Activated CD8-positive, alpha-beta T cell treated with anti-CD3 and anti-CD28 coated beads for 36 hours (primary cell): ENCODE data around the gene GAS2L1. TPM values are rescaled to one million over a fixed set of nuclear protein-coding genes. Genes with fewer than 3 reads are reported as not detected.
A peak's percentile ranks its signal among the peaks of the same experiment; 100 is the strongest.
"Not testable (repeated sequence)": the region's sequence is repeated elsewhere in the genome, so short reads cannot be mapped to it uniquely, and the experiment has no call there.

Experiments used
- ATAC-seq: fragments of 200-7000 bp; cut with Tn5 transposase; one replicate; pipeline ENCODE4 v1.10.0; 2021; ENCODE audit warnings: mild to moderate bottlenecking, moderate library complexity
- CTCF ChIA-PET: fragments of 350-600 bp; sonication (Branson Sonifier 250); formaldehyde crosslinking; loops from one replicate; lab custom pipeline; 2021; ENCODE audit warnings: antibody characterized with exemption; lab: Charles Lee
- POLR2A ChIA-PET: fragments of 350-600 bp; sonication (Branson Sonifier 250); formaldehyde crosslinking; loops from one replicate; lab custom pipeline; 2021; ENCODE audit warnings: antibody characterized with exemption; lab: Charles Lee
- DNase-seq: peaks from one replicate; pipeline ENCODE4 v3.0.0-alpha.2; 2020
- H3K27ac Mint-ChIP-seq: one replicate; pipeline ENCODE4 v1.8.0; 2021; ENCODE audit warnings: mild to moderate bottlenecking, mixed read lengths
- H3K27me3 Mint-ChIP-seq: one replicate; pipeline ENCODE4 v1.8.0; 2021; ENCODE audit warnings: mixed read lengths
- H3K36me3 Mint-ChIP-seq: one replicate; pipeline ENCODE4 v1.8.0; 2021; ENCODE audit warnings: low read depth, mixed read lengths
- H3K4me1 Mint-ChIP-seq: one replicate; pipeline ENCODE4 v1.8.0; 2021; ENCODE audit warnings: low read depth, mixed read lengths
- H3K4me3 Mint-ChIP-seq: one replicate; pipeline ENCODE4 v1.8.0; 2021; ENCODE audit warnings: mild to moderate bottlenecking, moderate library complexity, mixed read lengths
- H3K9me3 Mint-ChIP-seq: one replicate; pipeline ENCODE4 v1.8.0; 2021; ENCODE audit warnings: mixed read lengths
- intact Hi-C: fragments of 100-400 bp; cut with micrococcal nuclease; formaldehyde crosslinking; loops from one replicate; pipeline ENCODE4 v1.10.0; 2022
- total RNA-seq, 2 experiments: library from RNA; stranded (reverse); gene quantifications; one replicate each; pipeline ENCODE4 v1.2.3, GENCODE V29; 2021
- TF ChIP-seq, protein P1 (sequence below): fragments of 200-600 bp; IDR thresholded peaks from one replicate; pipeline ENCODE4 v1.8.0; 2022; ENCODE audit warnings: antibody characterized with exemption, mild to moderate bottlenecking

The GAS2L1 gene
- total RNA-seq, 2 experiments from 2014 or later, result 0.36 to 1.1 TPM

DNA sequence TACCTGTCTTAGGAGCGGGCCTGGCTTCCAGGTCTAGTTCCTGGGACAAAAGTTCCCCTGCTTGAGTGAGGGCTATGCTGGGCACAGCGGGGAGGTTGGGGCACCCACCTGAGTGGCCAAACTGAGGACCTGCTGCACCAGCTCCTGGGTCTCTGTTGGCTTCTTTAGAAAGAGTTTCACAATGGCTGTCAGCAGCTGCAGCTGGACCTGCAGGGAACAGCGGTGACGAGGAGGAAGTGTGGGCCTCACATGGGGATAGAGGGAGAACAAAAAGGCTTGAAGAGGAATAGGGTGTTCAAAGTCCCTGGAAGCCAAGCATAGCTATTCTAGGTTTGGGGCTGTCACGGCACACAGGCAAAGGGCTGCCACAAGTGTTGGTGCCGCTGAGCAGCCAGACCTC lies 35.7 kb downstream of the GAS2L1 start:
- no peaks in the 10 kb centered on the region for H3K27me3 Mint-ChIP-seq
- H3K9me3 Mint-ChIP-seq, result no peaks in the 10 kb centered on the region
- DNase-seq, result no peak
- TF ChIP-seq, protein P1, sequence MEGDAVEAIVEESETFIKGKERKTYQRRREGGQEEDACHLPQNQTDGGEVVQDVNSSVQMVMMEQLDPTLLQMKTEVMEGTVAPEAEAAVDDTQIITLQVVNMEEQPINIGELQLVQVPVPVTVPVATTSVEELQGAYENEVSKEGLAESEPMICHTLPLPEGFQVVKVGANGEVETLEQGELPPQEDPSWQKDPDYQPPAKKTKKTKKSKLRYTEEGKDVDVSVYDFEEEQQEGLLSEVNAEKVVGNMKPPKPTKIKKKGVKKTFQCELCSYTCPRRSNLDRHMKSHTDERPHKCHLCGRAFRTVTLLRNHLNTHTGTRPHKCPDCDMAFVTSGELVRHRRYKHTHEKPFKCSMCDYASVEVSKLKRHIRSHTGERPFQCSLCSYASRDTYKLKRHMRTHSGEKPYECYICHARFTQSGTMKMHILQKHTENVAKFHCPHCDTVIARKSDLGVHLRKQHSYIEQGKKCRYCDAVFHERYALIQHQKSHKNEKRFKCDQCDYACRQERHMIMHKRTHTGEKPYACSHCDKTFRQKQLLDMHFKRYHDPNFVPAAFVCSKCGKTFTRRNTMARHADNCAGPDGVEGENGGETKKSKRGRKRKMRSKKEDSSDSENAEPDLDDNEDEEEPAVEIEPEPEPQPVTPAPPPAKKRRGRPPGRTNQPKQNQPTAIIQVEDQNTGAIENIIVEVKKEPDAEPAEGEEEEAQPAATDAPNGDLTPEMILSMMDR, result no peak
- intact Hi-C loops, result no loop called here
- no peaks in the 10 kb centered on the region for H3K4me1 Mint-ChIP-seq
- H3K36me3 Mint-ChIP-seq, result peaks cover 32% of the 10 kb centered on the region
- no peak overlapping the region for H3K4me3 Mint-ChIP-seq
- CTCF ChIA-PET, result no interaction called here
- H3K27ac Mint-ChIP-seq, result no peak overlapping the region
- POLR2A ChIA-PET, result no interaction called here
- ATAC-seq, result no peak

DNA sequence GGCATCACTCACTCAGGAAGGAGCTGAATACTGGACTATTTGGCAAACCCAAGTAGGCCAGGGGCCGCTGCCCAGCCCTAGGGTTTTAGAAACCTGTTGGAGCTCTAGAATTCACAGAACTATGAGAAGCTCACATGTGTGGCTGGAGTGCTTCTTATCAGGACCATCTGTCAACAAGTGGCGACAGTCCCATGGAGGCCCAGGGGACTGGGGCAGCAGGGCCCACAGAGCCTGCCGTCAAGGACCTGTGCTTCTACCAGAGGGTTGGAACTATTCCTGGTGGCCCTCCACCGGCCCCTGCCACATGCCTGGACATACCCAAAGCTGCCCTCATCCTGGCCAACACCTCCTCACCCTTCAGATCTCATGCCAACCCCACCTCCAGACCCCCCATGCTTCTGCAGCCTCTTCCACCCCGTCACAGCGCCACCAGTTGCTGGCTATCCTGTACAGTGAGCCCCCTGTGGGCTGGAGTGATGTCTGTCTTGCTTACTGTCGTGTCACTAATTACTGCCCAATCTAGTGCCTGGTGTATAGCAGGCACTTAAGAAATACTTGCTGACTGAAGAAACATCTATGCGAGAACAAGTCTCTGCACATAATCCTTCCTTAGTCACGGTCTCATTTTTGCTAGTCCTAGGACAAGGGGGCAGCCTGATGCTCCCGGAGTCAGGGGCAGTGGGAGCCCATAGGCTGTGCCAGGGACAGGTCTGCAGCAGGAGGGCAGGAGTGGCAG lies 36.3 kb downstream of the GAS2L1 start:
- no peaks in the 10 kb centered on the region for H3K4me1 Mint-ChIP-seq
- ChIA-PET CTCF (no interaction called here), POLR2A (no interaction called here)
- H3K36me3 Mint-ChIP-seq, result peaks cover 32% of the 10 kb centered on the region
- ATAC-seq (no peak), DNase-seq (no peak)
- H3K9me3 Mint-ChIP-seq, result no peaks in the 10 kb centered on the region
- H3K4me3 Mint-ChIP-seq, result no peak overlapping the region
- TF ChIP-seq, protein P1, result no peak
- H3K27me3 Mint-ChIP-seq, result no peaks in the 10 kb centered on the region
- no peak overlapping the region for H3K27ac Mint-ChIP-seq
- intact Hi-C loops, result no loop called here

DNA sequence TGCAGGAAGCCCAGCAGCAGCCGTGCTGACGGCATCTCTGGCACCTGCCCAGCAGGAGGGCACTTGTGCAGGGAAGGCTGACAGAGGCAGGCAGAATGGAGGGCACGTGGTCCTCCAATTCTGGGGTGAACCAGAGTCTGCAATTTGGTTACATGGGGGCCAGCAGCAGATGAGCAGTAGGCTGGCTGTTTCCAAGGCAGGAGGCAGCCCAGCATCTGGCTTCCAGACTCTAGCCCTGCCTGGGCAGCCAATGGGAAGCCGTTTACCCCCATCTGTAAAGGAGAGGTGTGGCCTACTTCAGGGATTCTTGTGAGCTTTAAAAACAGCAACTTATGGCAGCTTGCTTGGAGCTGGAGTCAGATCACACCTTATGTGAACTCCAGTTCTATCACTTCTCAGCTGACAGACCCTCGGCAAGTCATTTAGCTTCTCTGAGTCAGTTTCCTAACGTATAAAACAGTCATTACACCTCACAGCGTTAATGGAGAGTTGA lies 36.9 kb downstream of the GAS2L1 start:
- intact Hi-C loops, result no loop called here
- H3K4me3 Mint-ChIP-seq, result no peak overlapping the region
- no peaks in the 10 kb centered on the region for H3K4me1 Mint-ChIP-seq
- POLR2A ChIA-PET, result interaction anchor here (0.8 kb wide), 1 partner anchor 33 kb away, joined by 3 read pairs; no protein-coding TSS in a partner anchor
- no peak overlapping the region for H3K27ac Mint-ChIP-seq
- CTCF ChIA-PET, result no interaction called here
- DNase-seq (no peak), ATAC-seq (peak; percentile 37)
- no peaks in the 10 kb centered on the region for H3K27me3 Mint-ChIP-seq
- TF ChIP-seq, protein P1, result no peak
- no peaks in the 10 kb centered on the region for H3K9me3 Mint-ChIP-seq
- H3K36me3 Mint-ChIP-seq, result peaks cover 25% of the 10 kb centered on the region

- Mint-ChIP-seq H3K36me3 (peaks cover 26% of the 10 kb centered on the region), H3K27me3 (no peaks in the 10 kb centered on the region), H3K9me3 (no peaks in the 10 kb centered on the region), H3K27ac (no peak overlapping the region), H3K4me1 (no peaks in the 10 kb centered on the region), H3K4me3 (no peak overlapping the region)
- DNase-seq (no peak), ATAC-seq (no peak)
- intact Hi-C loops, result no loop called here
- TF ChIP-seq, protein P1, result no peak
- POLR2A ChIA-PET, result interaction anchor here (0.8 kb wide), 1 partner anchor 33 kb away, joined by 3 read pairs; no protein-coding TSS in a partner anchor
- CTCF ChIA-PET, result no interaction called here
Measured at GRCh38 chr22:29344137-29344536, 37.7 kb downstream of the GAS2L1 start.

DNA sequence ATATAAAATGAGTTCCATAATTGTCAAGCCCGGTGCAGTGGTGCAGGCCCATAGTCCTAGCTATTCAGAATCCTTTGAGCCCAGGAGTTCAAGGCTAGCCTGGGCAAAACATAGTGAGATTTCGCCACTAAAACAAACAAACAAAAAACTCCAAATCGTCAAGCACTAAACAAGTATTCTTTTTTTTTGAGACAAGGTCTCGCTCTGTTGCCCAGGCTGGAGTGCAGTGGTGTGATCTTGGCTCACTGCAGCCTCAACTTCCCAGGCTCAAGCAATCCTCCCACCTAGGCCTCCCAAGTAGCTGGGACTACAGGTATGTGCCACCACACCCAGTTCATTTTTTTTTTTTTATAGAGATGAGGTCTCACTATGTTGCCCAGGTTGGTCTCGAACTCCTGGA lies 38.4 kb downstream of the GAS2L1 start:
- POLR2A ChIA-PET, H3K4me1 Mint-ChIP-seq, H3K27ac Mint-ChIP-seq: not testable (repeated sequence)

More for the DNA sequence above, 38.4 kb downstream of the GAS2L1 start:
- H3K9me3 Mint-ChIP-seq, H3K4me3 Mint-ChIP-seq, H3K27me3 Mint-ChIP-seq, intact Hi-C loops, DNase-seq, ATAC-seq, CTCF ChIA-PET: not testable (repeated sequence)
- peaks cover 29% of the 10 kb centered on the region for H3K36me3 Mint-ChIP-seq
